ENCODE data around the gene CTTNBP2.

CTTNBP2 gene

GRCh38 chr7:117872561-117873309 lies 506 bp downstream of the CTTNBP2 start (continued):
- TF ChIP-seq PRDM6 (tag by site-specific recombination; IDR thresholded peaks at IDR 0.05): no peak
- peak; percentile 46; the same call in 1 of the 2 replicates for TF ChIP-seq ZNF423 (tag by site-specific recombination; IDR thresholded peaks at IDR 0.05)
- no peak for TF ChIP-seq ZNF585B (tag by site-specific recombination; IDR thresholded peaks at IDR 0.05)
- no peak for TF ChIP-seq TCF7L2 (IDR thresholded peaks at IDR 0.05; ENCODE audit: borderline replicate concordance, low read depth, low read length)
- TF ChIP-seq ZSCAN30 (tag by site-specific recombination; IDR thresholded peaks at IDR 0.05): no peak
- no peak for TF ChIP-seq ZNF280D (tag by site-specific recombination; IDR thresholded peaks at IDR 0.05)
- TF ChIP-seq ZSCAN23 (tag by site-specific recombination; IDR thresholded peaks at IDR 0.05): no peak
- TF ChIP-seq ZNF596 (tag by site-specific recombination; IDR thresholded peaks at IDR 0.05): no peak; the same call in 1 of the 2 replicates
- no peak for TF ChIP-seq ZNF132 (tag by site-specific recombination; IDR thresholded peaks at IDR 0.05; ENCODE audit: borderline replicate concordance)
- TF ChIP-seq, protein P1, sequence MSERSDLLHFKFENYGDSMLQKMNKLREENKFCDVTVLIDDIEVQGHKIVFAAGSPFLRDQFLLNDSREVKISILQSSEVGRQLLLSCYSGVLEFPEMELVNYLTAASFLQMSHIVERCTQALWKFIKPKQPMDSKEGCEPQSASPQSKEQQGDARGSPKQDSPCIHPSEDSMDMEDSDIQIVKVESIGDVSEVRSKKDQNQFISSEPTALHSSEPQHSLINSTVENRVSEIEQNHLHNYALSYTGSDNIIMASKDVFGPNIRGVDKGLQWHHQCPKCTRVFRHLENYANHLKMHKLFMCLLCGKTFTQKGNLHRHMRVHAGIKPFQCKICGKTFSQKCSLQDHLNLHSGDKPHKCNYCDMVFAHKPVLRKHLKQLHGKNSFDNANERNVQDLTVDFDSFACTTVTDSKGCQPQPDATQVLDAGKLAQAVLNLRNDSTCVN (tag by site-specific recombination; optimal IDR thresholded peaks at IDR 0.05): peak; percentile 73
- no peak for TF ChIP-seq ZNF10 (tag by site-specific recombination; IDR thresholded peaks at IDR 0.05)
- TF ChIP-seq ZIC2 (tag by site-specific recombination; IDR thresholded peaks at IDR 0.05): peak; percentile 98
- TF ChIP-seq, protein P2, sequence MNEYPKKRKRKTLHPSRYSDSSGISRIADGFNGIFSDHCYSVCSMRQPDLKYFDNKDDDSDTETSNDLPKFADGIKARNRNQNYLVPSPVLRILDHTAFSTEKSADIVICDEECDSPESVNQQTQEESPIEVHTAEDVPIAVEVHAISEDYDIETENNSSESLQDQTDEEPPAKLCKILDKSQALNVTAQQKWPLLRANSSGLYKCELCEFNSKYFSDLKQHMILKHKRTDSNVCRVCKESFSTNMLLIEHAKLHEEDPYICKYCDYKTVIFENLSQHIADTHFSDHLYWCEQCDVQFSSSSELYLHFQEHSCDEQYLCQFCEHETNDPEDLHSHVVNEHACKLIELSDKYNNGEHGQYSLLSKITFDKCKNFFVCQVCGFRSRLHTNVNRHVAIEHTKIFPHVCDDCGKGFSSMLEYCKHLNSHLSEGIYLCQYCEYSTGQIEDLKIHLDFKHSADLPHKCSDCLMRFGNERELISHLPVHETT (tag by site-specific recombination; IDR thresholded peaks at IDR 0.05): peak; percentile 13; the same call in 1 of the 2 replicates
- TF ChIP-seq, protein P3, sequence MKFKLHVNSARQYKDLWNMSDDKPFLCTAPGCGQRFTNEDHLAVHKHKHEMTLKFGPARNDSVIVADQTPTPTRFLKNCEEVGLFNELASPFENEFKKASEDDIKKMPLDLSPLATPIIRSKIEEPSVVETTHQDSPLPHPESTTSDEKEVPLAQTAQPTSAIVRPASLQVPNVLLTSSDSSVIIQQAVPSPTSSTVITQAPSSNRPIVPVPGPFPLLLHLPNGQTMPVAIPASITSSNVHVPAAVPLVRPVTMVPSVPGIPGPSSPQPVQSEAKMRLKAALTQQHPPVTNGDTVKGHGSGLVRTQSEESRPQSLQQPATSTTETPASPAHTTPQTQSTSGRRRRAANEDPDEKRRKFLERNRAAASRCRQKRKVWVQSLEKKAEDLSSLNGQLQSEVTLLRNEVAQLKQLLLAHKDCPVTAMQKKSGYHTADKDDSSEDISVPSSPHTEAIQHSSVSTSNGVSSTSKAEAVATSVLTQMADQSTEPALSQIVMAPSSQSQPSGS (tag by site-specific recombination; IDR thresholded peaks at IDR 0.05; ENCODE audit: low read depth): no peak
- TF ChIP-seq ZNF76 (tag by site-specific recombination; IDR thresholded peaks at IDR 0.05; ENCODE audit: borderline replicate concordance, low read depth): 0 out of 2 replicates have a peak, but pooled peaks have one; percentile 10
- no peak for TF ChIP-seq ZNF548 (tag by site-specific recombination; IDR thresholded peaks at IDR 0.05)
- no peak for TF ChIP-seq IKZF3 (tag by site-specific recombination; IDR thresholded peaks at IDR 0.05)
- no peak for TF ChIP-seq ZNF112 (tag by site-specific recombination; IDR thresholded peaks at IDR 0.05)
- TF ChIP-seq ZNF785 (tag by site-specific recombination; IDR thresholded peaks at IDR 0.05): no peak
- TF ChIP-seq, protein P4, sequence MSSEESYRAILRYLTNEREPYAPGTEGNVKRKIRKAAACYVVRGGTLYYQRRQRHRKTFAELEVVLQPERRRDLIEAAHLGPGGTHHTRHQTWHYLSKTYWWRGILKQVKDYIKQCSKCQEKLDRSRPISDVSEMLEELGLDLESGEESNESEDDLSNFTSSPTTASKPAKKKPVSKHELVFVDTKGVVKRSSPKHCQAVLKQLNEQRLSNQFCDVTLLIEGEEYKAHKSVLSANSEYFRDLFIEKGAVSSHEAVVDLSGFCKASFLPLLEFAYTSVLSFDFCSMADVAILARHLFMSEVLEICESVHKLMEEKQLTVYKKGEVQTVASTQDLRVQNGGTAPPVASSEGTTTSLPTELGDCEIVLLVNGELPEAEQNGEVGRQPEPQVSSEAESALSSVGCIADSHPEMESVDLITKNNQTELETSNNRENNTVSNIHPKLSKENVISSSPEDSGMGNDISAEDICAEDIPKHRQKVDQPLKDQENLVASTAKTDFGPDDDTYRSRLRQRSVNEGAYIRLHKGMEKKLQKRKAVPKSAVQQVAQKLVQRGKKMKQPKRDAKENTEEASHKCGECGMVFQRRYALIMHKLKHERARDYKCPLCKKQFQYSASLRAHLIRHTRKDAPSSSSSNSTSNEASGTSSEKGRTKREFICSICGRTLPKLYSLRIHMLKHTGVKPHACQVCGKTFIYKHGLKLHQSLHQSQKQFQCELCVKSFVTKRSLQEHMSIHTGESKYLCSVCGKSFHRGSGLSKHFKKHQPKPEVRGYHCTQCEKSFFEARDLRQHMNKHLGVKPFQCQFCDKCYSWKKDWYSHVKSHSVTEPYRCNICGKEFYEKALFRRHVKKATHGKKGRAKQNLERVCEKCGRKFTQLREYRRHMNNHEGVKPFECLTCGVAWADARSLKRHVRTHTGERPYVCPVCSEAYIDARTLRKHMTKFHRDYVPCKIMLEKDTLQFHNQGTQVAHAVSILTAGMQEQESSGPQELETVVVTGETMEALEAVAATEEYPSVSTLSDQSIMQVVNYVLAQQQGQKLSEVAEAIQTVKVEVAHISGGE (tag by site-specific recombination; conservative IDR thresholded peaks at IDR 0.05; ENCODE audit: low read depth): peak; percentile 48
- no peak for TF ChIP-seq ZNF514 (tag by site-specific recombination; IDR thresholded peaks at IDR 0.05)
- no peak for TF ChIP-seq HOXC10 (CRISPR knock-in tag; IDR thresholded peaks at IDR 0.05)
- TF ChIP-seq BCL11A (tag by site-specific recombination; IDR thresholded peaks at IDR 0.05; ENCODE audit: low read depth): no peak
- TF ChIP-seq ZNF600 (tag by site-specific recombination; IDR thresholded peaks at IDR 0.05): peak; percentile 75; the same call in 1 of the 2 replicates
- TF ChIP-seq ZNF223 (tag by site-specific recombination; IDR thresholded peaks at IDR 0.05): 0 out of 2 replicates have a peak, but pooled peaks have one; percentile 9
- no peak for TF ChIP-seq ZNF561 (tag by site-specific recombination; IDR thresholded peaks at IDR 0.05; ENCODE audit: borderline replicate concordance)
